BLaER1 treated with 17β-estradiol and CSF1 and Interleukin-3, amounts not matched to agents 10 nM and 100 nM (cell line): Measurements from ENCODE around the gene DPCD.

ENCODE experiments used
- H3K27ac ChIP-seq, 11 experiments: shearing (Covaris generic); formaldehyde crosslinking; 2 replicates each; pipeline ENCODE4 v1.8.1; 2022
- H3K27me3 ChIP-seq, 11 experiments: shearing (Covaris generic); formaldehyde crosslinking; 2 replicates each; pipeline ENCODE4 v1.8.1; 2022
- H3K36me3 ChIP-seq, 11 experiments: shearing (Covaris generic); formaldehyde crosslinking; 2 replicates each; pipeline ENCODE4 v1.8.1; 2022
- H3K4me1 ChIP-seq, 10 experiments: shearing (Covaris generic); formaldehyde crosslinking; 2 replicates each; pipeline ENCODE4 v1.8.1; 2022
- H3K4me2 ChIP-seq, 11 experiments: shearing (Covaris generic); formaldehyde crosslinking; 2 replicates each; pipeline ENCODE4 v1.8.1; 2022
- H3K4me3 ChIP-seq, 10 experiments: shearing (Covaris generic); formaldehyde crosslinking; 2 replicates each; pipeline ENCODE4 v1.8.1; 2022
- H3K9ac ChIP-seq, 11 experiments: shearing (Covaris generic); formaldehyde crosslinking; 2 replicates each; pipeline ENCODE4 v1.8.1; 2022
- H3K9me3 ChIP-seq, 11 experiments: shearing (Covaris generic); formaldehyde crosslinking; replicated peaks in 1 of 11; 2 replicates each; pipeline ENCODE4 v1.8.1; 2022
- H4K20me1 ChIP-seq, 11 experiments: shearing (Covaris generic); formaldehyde crosslinking; 2 replicates each; pipeline ENCODE4 v1.8.1; 2022
- Cebpa-rat ChIP-seq, 11 experiments: shearing (Covaris generic); IDR thresholded peaks; 2 replicates each; pipeline ENCODE4 v1.8.1; 2022

The DPCD gene

DNA sequence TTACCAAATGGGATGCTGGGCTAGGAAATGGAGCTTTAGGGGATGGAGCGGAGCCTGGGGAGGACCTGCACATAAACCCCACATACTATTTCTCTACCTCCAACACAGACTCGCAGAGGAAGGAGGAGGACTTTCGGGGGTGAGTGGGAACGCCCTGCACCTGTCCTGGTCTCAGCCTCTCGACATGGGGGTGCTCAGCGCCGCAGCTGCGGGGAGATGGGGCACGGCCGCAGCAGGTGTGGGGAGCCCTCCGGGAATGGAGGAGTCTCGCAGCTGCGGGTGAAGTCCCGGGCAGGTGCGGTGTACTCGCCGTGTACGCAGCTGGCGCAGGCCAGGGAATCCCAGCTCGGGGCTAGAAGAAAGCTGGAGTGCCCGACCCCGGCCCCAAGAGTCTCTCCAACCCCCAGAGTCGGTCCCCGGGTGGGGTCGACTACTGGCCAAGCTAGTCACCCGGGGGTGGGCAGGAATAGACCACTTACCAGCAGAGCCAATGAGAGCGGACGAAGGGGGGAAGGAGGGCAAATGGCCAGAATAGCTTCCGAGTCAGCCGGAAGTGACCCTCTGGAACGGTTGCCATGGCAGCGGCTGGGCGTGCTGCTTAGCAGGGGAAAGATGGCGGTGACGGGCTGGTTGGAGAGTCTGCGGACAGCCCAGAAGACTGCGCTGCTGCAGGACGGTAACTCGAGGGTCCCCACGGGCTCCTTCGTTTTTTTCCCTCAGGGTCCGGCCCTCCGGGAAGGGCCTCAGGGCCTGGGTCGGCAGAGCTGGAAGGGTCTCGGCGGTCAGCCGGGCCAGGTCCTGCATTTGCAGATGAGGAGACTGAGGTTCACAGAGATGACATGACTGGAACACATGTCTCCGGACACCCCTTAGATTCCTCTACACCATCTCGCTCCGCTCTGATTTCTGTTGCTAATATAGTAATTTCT lies at the start of gene DPCD, which contains the start of gene POLL:
DPCD (plus strand) TSS at position 597 of the 929 bp plus-strand sequence; CDS start at position 613, 16 bp downstream.
POLL (minus strand) TSS at position 533 of the 929 bp plus-strand sequence. CDS start 897 bp downstream, outside the sequence.
- peaks cover 17 to 35% (median 27%) of the 10 kb centered on the region in 11 experiments for H3K27me3 ChIP-seq
- peaks cover 14 to 30% (median 22%) of the 10 kb centered on the region in 10 experiments; a peak in 18 of 20 replicates for H3K4me1 ChIP-seq
- H3K9me3 ChIP-seq: peaks cover 0 to 11% (median 0%) of the 10 kb centered on the region in 11 experiments; a peak in 5 of 22 replicates
- peaks cover 0 to 22% (median 4%) of the 10 kb centered on the region in 11 experiments; a peak in 7 of 22 replicates for H3K36me3 ChIP-seq
- H3K4me2 ChIP-seq: peak within 1 kb of the TSS; percentile 70 to 89 (median 81)
- no peak for TF ChIP-seq Cebpa-rat (IDR thresholded peaks at IDR 0.05)
- H3K4me3 ChIP-seq: peak within 1 kb of the TSS; percentile 57 to 79 (median 69)
- peaks cover 0 to 6% (median 0%) of the 10 kb centered on the region in 11 experiments; a peak in 1 of 22 replicates for H4K20me1 ChIP-seq
- peak within 1 kb of the TSS; percentile 42 to 77 (median 68); a peak in 20 of 22 replicates for H3K9ac ChIP-seq
- H3K27ac ChIP-seq: peak within 1 kb of the TSS in 10 of 11 experiments; percentile 44 to 70 (median 62); a peak in 16 of 22 replicates

DNA sequence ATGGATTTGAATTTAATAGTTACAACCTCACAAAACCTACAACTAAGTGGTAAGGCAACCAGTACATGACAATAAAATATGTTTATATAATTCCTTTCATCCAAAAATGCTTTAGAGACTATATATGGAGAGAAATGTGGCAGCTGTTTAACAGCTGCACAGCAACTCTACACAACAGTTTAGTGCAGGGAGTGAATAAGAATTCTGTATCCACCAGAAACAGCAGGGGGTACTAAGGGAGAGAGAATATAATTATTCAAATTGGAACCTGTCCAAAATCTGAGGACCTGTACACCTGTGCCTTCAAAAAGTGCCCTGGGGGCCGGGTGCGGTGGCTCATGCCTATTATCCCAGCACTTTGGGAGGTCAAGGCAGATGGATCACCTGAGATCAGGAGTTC lies 49.7 kb upstream of the DPCD start:
- H3K4me2 ChIP-seq: no peak overlapping the region
- H3K4me3 ChIP-seq: no peak overlapping the region
- H3K9me3 ChIP-seq: no peaks in the 10 kb centered on the region
- H3K9ac ChIP-seq: no peak overlapping the region
- H3K27ac ChIP-seq: no peak overlapping the region
- H4K20me1 ChIP-seq: no peaks in the 10 kb centered on the region
- no peak for TF ChIP-seq Cebpa-rat (IDR thresholded peaks at IDR 0.05)
- H3K36me3 ChIP-seq: peaks cover 26 to 78% (median 38%) of the 10 kb centered on the region in 11 experiments
- H3K4me1 ChIP-seq: peaks cover 0 to 11% (median 0%) of the 10 kb centered on the region in 10 experiments; a peak in 4 of 20 replicates
- H3K27me3 ChIP-seq: no peaks in the 10 kb centered on the region

DNA sequence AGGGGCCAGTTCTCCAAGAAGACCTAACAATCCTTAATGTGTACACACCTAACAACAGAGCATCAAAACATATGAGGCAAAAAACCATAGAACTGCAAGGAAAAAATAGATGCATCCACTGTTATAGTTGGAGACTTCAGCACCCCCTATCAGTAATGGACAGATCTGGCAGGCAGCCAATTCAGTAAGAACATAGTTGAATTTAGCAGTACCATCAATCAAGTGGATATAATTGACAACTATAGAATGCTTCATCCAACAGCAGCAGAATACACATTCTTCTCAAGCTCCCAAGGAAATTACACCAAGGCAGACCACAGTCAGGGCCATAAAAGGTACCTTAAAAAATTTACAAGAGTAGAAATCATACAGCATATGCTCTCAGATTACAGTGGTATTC lies 42.2 kb upstream of the DPCD start:
- no peak for TF ChIP-seq Cebpa-rat (IDR thresholded peaks at IDR 0.05)
- no peaks in the 10 kb centered on the region for H3K9me3 ChIP-seq
- no peak overlapping the region for H3K4me2 ChIP-seq

DNA sequence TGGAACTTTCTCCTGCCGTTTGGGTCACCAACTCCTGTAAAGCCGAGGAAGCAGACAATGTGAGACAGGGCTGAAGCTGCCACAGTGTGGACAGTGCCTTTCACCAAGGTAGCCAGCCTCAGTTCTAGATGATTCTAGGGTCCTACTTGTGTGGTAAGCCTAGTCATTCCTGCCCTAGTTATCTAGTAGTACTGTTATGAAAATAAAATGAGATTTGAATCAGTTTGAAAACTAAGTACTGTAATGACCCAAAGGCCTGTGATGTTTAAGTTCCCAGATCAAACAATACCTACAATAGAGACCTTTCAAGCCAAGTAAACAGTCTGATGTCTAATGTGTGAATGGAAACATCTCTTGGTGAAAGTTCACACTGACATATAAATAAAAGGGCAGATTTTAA lies 37.2 kb upstream of the DPCD start:
- Histone ChIP-seq H3K9me3 (no peaks in the 10 kb centered on the region), H3K9ac (no peak overlapping the region), H3K4me1 (peaks cover 0 to 5% (median 2%) of the 10 kb centered on the region in 10 experiments; a peak in 13 of 20 replicates), H3K27me3 (no peaks in the 10 kb centered on the region), H3K4me3 (no peak overlapping the region), H3K27ac (no peak overlapping the region), H3K4me2 (no peak overlapping the region), H3K36me3 (peaks cover 14 to 52% (median 37%) of the 10 kb centered on the region in 11 experiments; a peak in 20 of 22 replicates), H4K20me1 (no peaks in the 10 kb centered on the region)
- TF ChIP-seq Cebpa-rat (IDR thresholded peaks at IDR 0.05): no peak

More for the DNA sequence above, 42.2 kb upstream of the DPCD start:
- Histone ChIP-seq H3K27ac (no peak overlapping the region), H3K27me3 (no peaks in the 10 kb centered on the region), H3K36me3 (peaks cover 4 to 43% (median 19%) of the 10 kb centered on the region in 11 experiments; a peak in 15 of 22 replicates), H3K9ac (no peak overlapping the region), H3K4me1 (no peaks in the 10 kb centered on the region), H4K20me1 (no peaks in the 10 kb centered on the region), H3K4me3 (no peak overlapping the region)

DNA sequence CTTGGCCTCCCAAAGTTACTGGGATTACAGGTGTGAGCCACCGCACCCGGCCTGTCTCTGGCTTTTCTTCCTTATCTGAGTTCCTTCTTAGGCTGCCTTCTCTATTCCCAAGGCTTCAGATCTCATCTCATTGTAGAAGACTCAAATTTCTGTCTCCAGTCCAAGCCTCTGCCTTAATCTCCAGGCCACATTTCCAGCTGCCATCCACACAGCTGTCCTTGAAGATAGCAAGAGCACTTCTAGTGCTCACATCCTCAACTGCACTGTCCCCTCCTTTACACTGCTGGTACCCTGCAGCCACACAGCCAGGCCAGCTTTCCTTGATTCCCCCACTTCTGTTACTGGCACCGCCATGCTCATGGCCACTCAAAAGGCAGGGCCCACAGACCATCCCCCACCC lies 35.7 kb upstream of the DPCD start:
- peaks cover under 1 to 13% (median 12%) of the 10 kb centered on the region in 10 experiments; a peak in 17 of 20 replicates for H3K4me1 ChIP-seq
- peaks cover 14 to 48% (median 36%) of the 10 kb centered on the region in 11 experiments; a peak in 20 of 22 replicates for H3K36me3 ChIP-seq
- no peaks in the 10 kb centered on the region for H3K9me3 ChIP-seq
- H3K27ac ChIP-seq: no peak overlapping the region
- H3K27me3 ChIP-seq: no peaks in the 10 kb centered on the region
- H4K20me1 ChIP-seq: no peaks in the 10 kb centered on the region
- no peak overlapping the region for H3K4me2 ChIP-seq
- no peak overlapping the region for H3K4me3 ChIP-seq
- no peak for TF ChIP-seq Cebpa-rat (IDR thresholded peaks at IDR 0.05)
- no peak overlapping the region for H3K9ac ChIP-seq

DNA sequence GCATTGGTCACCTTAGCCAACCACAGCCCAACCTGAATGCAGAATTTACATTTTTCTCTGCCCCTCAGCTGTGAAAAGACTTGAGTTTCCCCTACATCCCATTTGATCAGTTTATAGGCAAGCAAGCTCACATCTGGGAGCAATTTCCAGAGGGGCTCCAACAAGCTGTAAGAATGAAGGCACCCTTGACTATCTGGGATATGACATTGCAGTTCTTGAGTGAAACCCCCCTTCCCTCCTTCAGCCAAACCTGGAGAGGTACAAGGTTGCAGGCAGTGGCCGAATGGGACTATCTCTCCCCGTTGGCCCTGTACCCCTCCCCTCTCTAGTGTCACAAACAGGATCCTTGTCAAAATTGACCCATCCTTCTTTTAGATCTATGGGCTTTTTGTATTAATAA lies 30.6 kb upstream of the DPCD start:
- Histone ChIP-seq H3K4me1 (peaks cover 25 to 42% (median 37%) of the 10 kb centered on the region in 10 experiments), H3K27me3 (no peaks in the 10 kb centered on the region), H3K9me3 (no peaks in the 10 kb centered on the region), H3K4me2 (peak overlapping the region in 8 of 11 experiments; percentile 24 to 74 (median 45); a peak in 13 of 22 replicates), H3K36me3 (peaks cover 6 to 33% (median 20%) of the 10 kb centered on the region in 11 experiments; a peak in 15 of 22 replicates), H4K20me1 (no peaks in the 10 kb centered on the region), H3K27ac (0 out of 22 replicates have a peak overlapping the region, but pooled peaks of 1 of the 11 experiments have one; percentile 24), H3K4me3 (no peak overlapping the region), H3K9ac (no peak overlapping the region)
- no peak for TF ChIP-seq Cebpa-rat (IDR thresholded peaks at IDR 0.05)

DNA sequence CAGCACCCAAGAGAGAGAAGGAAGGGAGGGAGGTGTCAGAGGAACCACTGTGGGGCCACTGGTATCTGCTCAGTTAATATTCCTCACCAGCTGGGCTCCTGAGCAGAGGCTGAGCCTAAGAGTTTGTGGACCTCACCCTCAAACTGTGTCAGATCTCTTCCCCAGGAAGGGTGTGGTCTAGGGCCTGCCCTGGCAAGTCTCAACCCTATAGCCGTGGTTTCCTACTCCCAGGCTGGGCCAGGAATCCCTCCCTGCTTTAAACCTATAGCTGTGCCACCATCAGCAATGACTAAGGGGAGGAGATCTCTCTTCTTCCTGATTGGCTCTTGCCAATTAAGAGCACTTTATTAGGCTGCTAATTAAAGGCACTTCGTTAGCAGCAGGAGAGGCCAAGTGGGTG lies 29.9 kb upstream of the DPCD start:
- Histone ChIP-seq H3K4me1 (peaks cover 25 to 42% (median 37%) of the 10 kb centered on the region in 10 experiments), H3K4me2 (peak overlapping the region; percentile 6 to 74 (median 34); a peak in 16 of 22 replicates), H3K9ac (no peak overlapping the region), H3K4me3 (no peak overlapping the region), H4K20me1 (no peaks in the 10 kb centered on the region), H3K9me3 (no peaks in the 10 kb centered on the region), H3K27ac (peak overlapping the region in 6 of 11 experiments; percentile 17 to 34 (median 24); a peak in 6 of 22 replicates), H3K27me3 (no peaks in the 10 kb centered on the region), H3K36me3 (peaks cover 3 to 26% (median 13%) of the 10 kb centered on the region in 11 experiments; a peak in 13 of 22 replicates)
- TF ChIP-seq Cebpa-rat (IDR thresholded peaks at IDR 0.05): no peak

DNA sequence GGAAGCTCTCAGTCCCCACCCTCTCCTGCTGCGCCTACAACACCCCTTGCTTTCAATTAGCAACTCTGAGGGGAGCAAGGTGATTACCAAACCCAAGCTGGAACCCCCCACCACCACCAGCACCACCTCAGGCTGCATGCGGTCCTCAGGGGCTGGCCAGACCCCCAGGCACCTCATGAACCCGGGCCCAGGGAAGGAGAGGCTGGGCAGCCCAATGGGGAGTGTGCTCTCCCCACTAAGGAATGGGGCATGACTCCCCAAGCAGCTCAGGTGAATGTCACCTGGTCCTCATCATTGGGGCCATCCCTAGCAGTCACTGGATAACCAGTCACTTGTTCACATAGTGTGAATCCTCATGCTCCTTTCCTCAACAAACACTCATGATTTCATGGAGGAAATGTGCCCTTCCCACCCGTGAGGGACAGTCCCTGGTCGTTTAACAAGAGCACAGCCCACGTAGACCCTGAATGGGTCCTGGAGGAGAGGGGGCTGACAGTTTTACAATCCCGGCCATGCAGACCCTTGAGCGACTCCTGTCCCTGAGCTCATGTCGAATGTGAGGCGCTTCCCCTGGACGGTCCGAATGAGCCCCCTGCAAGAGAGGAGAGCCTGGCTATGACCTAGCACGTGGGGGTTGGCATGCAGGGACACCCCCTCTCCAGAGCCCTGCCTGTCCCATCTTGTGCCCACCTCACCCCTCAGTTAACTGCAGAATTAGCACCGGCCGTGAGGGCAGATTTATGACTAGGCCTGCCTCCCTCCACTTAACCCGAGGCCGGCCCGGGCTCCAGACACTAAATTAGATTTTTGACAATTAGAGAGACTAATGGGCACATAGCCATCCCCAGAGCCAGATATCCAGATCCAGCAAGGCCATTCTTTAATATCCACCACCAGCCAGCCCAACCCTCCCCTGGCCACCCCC lies 29.2 kb upstream of the DPCD start:
- Histone ChIP-seq H4K20me1 (no peaks in the 10 kb centered on the region; a peak in 2 of 22 replicates), H3K27ac (peak overlapping the region in 6 of 11 experiments; percentile 17 to 34 (median 24); a peak in 6 of 22 replicates), H3K4me2 (peak overlapping the region; percentile 6 to 74 (median 34); a peak in 16 of 22 replicates), H3K36me3 (peaks cover under 1 to 20% (median 8%) of the 10 kb centered on the region in 11 experiments; a peak in 8 of 22 replicates), H3K9me3 (no peaks in the 10 kb centered on the region), H3K4me1 (peaks cover 25 to 42% (median 37%) of the 10 kb centered on the region in 10 experiments), H3K9ac (no peak overlapping the region), H3K27me3 (no peaks in the 10 kb centered on the region), H3K4me3 (no peak overlapping the region)
- TF ChIP-seq Cebpa-rat (IDR thresholded peaks at IDR 0.05): no peak
